SKM-1 treated with dmso at 0.1 percent for 144 hours (cell line): Measurements from ENCODE around the gene PARP4.
"Not testable (repeated sequence)": the region's sequence is repeated elsewhere in the genome, so short reads cannot be mapped to it uniquely, and the experiment has no call there.

Source experiments
- DNase-seq: peaks from one replicate; lab custom pipeline; 2025; ENCODE audit not compliant: unreplicated experiment; lab: John Stamatoyannopoulos, UW

The PARP4 gene

GRCh38 chr13:24512197-24512907, at the start of gene PARP4:
Gene PARP4, minus strand, starts transcription at chr13:24512778. Its CDS starts 9,002 bp downstream, at chr13:24503776.
- DNase-seq: peak; percentile 83

GRCh38 chr13:24560579-24561187, 48.1 kb upstream of the PARP4 start:
- DNase-seq: not testable (repeated sequence)

- not testable (repeated sequence) for DNase-seq
Measured at GRCh38 chr13:24559431-24560218, 47.0 kb upstream of the PARP4 start.

- no peak for DNase-seq
Measured at GRCh38 chr13:24557081-24557480, 44.5 kb upstream of the PARP4 start.

GRCh38 chr13:24553892-24554291, 41.3 kb upstream of the PARP4 start:
- DNase-seq: not testable (repeated sequence)

GRCh38 chr13:24541476-24542352, 29.1 kb upstream of the PARP4 start:
- DNase-seq: peak; percentile 21

- DNase-seq: no peak
Measured at GRCh38 chr13:24541127-24541475, 28.5 kb upstream of the PARP4 start.

- peak; percentile 16 for DNase-seq
Measured at GRCh38 chr13:24540236-24541126, 27.9 kb upstream of the PARP4 start.

GRCh38 chr13:24539500-24540165, 27.1 kb upstream of the PARP4 start:
- DNase-seq: no peak

- no peak for DNase-seq
Measured at GRCh38 chr13:24529478-24529877, 16.9 kb upstream of the PARP4 start.

GRCh38 chr13:24528816-24529398, 16.3 kb upstream of the PARP4 start:
- no peak for DNase-seq

- no peak for DNase-seq
Measured at GRCh38 chr13:24527266-24527775, 14.7 kb upstream of the PARP4 start.

- no peak for DNase-seq
Measured at GRCh38 chr13:24520733-24521132, 8.2 kb upstream of the PARP4 start.

- DNase-seq: no peak
Measured at GRCh38 chr13:24516919-24517318, 4.3 kb upstream of the PARP4 start.

GRCh38 chr13:24512908-24513213, 283 bp upstream of the PARP4 start:
- no peak for DNase-seq

- DNase-seq: peak; percentile 44
Measured at GRCh38 chr13:24511816-24512196, 772 bp downstream of the PARP4 start.

- peak; percentile 71 for DNase-seq
Measured at GRCh38 chr13:24511019-24511815, 1.4 kb downstream of the PARP4 start.

- DNase-seq: no peak
Measured at GRCh38 chr13:24506698-24507335, 5.8 kb downstream of the PARP4 start.
